ENCODE results near the gene ST6GAL1.
"Not testable (repeated sequence)": the region's sequence is repeated elsewhere in the genome, so short reads cannot be mapped to it uniquely, and the experiment has no call there.

Gene ST6GAL1

GRCh38 chr3:187054433-187054832, 124.1 kb downstream of the ST6GAL1 start:
- DNase-seq, result not testable (repeated sequence)

GRCh38 chr3:187057803-187058202, 127.5 kb downstream of the ST6GAL1 start:
- DNase-seq, result not testable (repeated sequence)

GRCh38 chr3:187061748-187062147, 131.4 kb downstream of the ST6GAL1 start:
- no peak for DNase-seq

GRCh38 chr3:187062526-187063177, 132.3 kb downstream of the ST6GAL1 start:
- no peak for DNase-seq

- DNase-seq, result no peak
Observed at GRCh38 chr3:187063286-187064121, 133.2 kb downstream of the ST6GAL1 start.

- no peak for DNase-seq
Observed at GRCh38 chr3:187064210-187065115, 134.1 kb downstream of the ST6GAL1 start.

GRCh38 chr3:187066228-187066995, 136.1 kb downstream of the ST6GAL1 start:
- DNase-seq, result no peak

- no peak for DNase-seq
Observed at GRCh38 chr3:187068787-187069186, 138.5 kb downstream of the ST6GAL1 start.

- no peak for DNase-seq
Observed at GRCh38 chr3:187069857-187070516, 139.7 kb downstream of the ST6GAL1 start.

GRCh38 chr3:187072102-187072501, 141.8 kb downstream of the ST6GAL1 start:
- no peak for DNase-seq

- no peak for DNase-seq
Observed at GRCh38 chr3:187072511-187072910, 142.2 kb downstream of the ST6GAL1 start.

GRCh38 chr3:187073581-187074098, 143.3 kb downstream of the ST6GAL1 start:
- DNase-seq, result no peak

GRCh38 chr3:187074846-187075245, 144.5 kb downstream of the ST6GAL1 start:
- no peak for DNase-seq

GRCh38 chr3:187076297-187076696, 146.0 kb downstream of the ST6GAL1 start:
- no peak for DNase-seq

GRCh38 chr3:187077085-187077484, 146.8 kb downstream of the ST6GAL1 start:
- no peak for DNase-seq

GRCh38 chr3:187077537-187077936, 147.2 kb downstream of the ST6GAL1 start:
- no peak for DNase-seq

GRCh38 chr3:187079090-187080022, 149.0 kb downstream of the ST6GAL1 start:
- DNase-seq, result no peak

GRCh38 chr3:187080799-187081450, 150.6 kb downstream of the ST6GAL1 start:
- DNase-seq, result no peak

- no peak for DNase-seq
Observed at GRCh38 chr3:187082758-187083375, 152.5 kb downstream of the ST6GAL1 start.
